PC-3 (cell line): Measurements from ENCODE around the gene MSL2.
"Not testable (repeated sequence)": the region's sequence is repeated elsewhere in the genome, so short reads cannot be mapped to it uniquely, and the experiment has no call there.

Experiments used
- CTCF ChIP-seq: fragments of 300-600 bp; sonication (generic); conservative IDR thresholded peaks from 2 replicates; pipeline ENCODE4 v1.5.1; 2017; ENCODE audit warnings: antibody characterized with exemption, low read depth, mild to moderate bottlenecking, low read length
- EZH2 ChIP-seq: fragments of 300-600 bp; sonication (generic); IDR thresholded peaks from one replicate; pipeline ENCODE4 v1.6.1; 2017; ENCODE audit warnings: antibody characterized with exemption, mild to moderate bottlenecking, low read length; ENCODE audit not compliant: unreplicated experiment

DNA sequence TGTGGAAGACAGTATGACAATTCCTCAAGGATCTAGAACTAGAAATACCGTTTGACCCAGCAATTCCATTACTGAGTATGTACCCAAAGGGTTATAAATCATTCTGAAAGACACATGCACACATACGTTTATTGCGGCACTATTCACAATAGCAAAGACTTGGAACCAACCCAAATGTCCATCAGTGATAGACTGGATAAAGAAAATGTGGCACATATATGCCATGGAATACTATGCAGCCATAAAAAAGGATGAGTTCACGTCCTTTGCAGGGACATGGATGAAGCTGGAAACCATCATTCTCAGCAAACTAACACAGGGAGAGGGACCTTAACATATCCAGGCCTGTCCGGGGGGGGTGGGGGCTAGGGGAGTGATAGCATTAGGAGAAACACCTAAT is 76.4 kb downstream of the MSL2 start:
- not testable (repeated sequence) for TF ChIP-seq CTCF, EZH2
